ENCODE results near the gene SYT17.

SYT17 gene

GRCh38 chr16:19223235-19224170 is 55.5 kb downstream of the SYT17 start:
- no peak for DNase-seq

DNA sequence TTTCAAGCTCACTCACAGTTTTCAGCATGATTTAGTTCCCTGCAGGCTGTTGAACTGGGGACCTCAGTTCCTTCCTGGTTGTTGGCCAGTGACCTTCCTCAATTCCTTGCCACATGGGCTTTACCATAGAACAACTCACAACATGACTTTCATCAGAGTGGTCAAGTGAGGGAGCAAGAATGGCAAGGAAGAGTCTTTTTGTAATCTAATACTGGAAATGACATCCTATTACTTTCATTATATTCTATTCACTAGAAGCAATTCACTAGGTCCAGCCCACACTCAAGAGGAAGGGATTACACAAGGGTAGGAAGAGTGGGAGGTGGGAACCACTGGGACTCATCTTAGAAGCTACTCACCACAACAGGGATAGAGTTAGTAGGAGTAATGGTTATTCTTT is 57.6 kb downstream of the SYT17 start:
- no peak for DNase-seq

DNA sequence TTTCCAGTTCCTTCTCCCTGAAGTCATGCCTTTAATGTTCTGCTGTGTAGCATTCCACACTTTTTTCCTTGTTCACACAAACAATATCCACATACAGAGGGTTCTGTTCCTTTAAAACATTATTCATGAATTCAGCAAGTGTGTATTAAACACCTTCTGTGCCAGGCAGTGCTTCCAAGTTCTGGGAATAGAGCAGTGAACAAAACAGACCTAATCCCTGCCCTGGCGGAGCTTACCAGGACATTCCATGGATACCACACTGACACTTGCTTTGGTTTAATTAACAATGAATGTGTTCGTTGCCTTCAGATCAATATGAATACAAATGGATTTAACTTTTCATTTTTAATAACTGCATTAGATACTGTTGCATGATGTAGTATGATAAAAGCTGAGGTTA is 59.6 kb downstream of the SYT17 start:
- DNase-seq, result no peak

DNA sequence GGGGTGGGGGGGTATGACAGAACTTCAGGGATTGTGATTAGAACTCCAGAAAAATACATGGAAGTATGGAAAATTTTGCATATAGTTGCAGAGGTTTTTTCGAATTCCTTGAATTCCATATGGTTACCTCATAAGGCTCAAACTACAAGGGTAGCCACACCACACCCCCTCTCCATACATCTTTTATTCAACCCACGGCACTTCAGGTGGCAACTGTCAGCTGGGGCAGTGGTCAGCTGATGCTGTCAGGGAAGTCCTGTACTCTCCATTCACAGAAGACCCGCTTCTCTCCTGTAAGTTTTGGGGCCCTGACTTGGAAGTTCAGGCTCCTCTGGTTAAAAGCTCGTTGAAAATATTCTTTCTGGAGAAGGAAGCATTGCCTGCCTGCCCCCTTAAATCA is 60.0 kb downstream of the SYT17 start:
- no peak for DNase-seq

DNA sequence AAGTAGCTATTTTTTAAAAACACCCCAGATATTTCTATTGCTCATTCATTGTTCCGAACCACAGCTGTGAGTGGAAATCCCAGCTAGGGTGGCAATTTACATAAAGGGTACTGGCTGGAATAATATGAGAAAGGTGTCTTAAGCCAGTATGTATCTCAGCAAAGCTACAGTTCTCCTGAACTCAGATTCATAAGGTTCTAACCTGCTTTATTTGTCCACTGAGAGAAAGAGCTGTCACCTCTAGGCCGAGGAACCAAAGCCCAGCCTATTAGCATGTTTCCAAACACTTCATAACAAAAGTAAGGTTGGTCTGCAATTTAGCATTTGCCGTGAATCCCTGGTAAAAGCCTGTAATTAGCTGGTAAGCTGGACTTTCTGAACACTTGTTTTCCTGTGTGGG is 60.5 kb downstream of the SYT17 start:
- no peak for DNase-seq

DNA sequence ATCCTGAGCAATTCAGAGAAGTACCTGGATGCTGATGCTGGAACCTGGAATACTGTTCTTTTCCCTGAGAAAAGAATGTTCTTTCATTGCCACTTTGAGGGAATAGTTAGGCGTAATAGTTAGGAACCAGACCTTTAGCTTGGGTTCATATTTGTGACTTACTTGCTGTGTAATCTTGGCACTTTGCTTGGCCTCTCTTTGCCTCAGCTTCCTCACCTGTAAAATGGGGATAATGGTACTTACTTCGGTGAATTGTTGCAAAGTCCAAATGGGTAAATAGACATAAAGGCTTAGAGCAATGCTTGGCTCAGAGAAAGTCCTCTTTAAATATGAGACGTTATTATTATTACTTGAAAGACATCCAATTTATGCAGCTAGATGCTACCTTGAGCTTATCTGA is 62.5 kb downstream of the SYT17 start:
- DNase-seq, result no peak

GRCh38 chr16:19231881-19232280 is 63.8 kb downstream of the SYT17 start:
- DNase-seq, result no peak

GRCh38 chr16:19232988-19233387 is 64.9 kb downstream of the SYT17 start:
- DNase-seq, result no peak

GRCh38 chr16:19235478-19235877 is 67.4 kb downstream of the SYT17 start:
- DNase-seq, result no peak

DNA sequence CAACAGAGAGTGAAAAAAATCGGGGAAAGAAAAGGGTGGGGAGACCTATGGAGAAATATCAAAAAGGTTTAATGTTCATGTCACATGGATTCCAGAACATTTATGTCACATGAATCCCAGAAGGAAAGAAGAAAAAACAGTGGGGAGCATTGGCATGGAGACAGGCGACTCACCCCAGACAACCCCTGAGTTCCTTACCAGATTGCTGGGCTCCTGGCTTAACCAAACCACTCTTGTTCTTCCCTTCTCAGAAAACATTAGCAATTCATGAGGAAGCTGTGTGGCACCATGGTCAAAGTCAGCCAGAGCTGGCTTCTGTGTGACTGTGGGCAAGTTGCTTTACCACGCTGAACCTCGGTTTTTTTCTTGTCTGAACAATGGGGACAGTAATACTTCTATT is 67.8 kb downstream of the SYT17 start:
- DNase-seq, result no peak

GRCh38 chr16:19236561-19237209 is 68.6 kb downstream of the SYT17 start:
- DNase-seq, result no peak

GRCh38 chr16:19238406-19238805 is 70.4 kb downstream of the SYT17 start:
- DNase-seq, result no peak

GRCh38 chr16:19239511-19240155 is 71.6 kb downstream of the SYT17 start:
- DNase-seq, result no peak

DNA sequence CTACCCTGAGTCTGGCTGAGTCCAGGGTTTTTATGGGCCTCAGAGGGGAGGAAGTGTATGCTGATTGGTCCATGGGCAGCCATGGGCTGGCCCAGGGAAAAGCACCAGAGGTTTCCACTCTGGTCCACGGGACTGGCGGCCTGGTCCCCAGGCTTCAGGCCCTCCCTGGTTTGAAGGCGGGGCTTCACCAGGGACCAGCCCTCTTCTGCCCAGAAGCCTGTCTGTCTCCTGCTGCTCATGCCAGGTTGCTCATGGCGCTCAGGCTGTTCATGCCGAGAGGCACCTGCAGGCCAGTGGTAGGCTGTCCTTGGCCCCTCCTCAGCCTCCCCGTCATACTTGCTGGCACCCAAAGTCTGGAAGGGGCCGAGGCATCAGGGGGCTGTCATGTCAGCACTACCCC is 72.5 kb downstream of the SYT17 start:
- DNase-seq, result no peak

DNA sequence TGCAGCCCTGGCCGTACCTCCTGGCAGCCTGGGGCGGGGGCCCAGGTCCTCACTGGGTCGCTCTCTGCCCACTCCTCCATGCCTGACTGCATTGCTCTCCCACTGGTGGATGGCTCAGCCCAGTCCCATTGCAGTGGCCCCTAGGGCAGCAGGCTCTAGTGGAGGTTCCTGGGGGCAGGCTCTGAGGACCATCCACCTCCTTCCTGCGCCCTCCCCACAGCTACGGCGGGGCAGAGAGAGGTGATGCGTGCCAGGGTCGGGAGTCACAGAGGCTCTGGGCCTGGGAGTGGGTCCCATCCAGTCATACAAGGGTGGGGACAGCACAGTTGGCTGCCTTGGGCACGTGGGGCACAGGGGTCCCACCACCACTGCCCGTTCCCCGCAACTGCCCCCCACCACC is 73.5 kb downstream of the SYT17 start:
- no peak for DNase-seq

- no peak for DNase-seq
These were observed 74.1 kb downstream of the SYT17 start for GRCh38 chr16:19242186-19242585.

GRCh38 chr16:19242987-19243575 is 75.0 kb downstream of the SYT17 start:
- no peak for DNase-seq

DNA sequence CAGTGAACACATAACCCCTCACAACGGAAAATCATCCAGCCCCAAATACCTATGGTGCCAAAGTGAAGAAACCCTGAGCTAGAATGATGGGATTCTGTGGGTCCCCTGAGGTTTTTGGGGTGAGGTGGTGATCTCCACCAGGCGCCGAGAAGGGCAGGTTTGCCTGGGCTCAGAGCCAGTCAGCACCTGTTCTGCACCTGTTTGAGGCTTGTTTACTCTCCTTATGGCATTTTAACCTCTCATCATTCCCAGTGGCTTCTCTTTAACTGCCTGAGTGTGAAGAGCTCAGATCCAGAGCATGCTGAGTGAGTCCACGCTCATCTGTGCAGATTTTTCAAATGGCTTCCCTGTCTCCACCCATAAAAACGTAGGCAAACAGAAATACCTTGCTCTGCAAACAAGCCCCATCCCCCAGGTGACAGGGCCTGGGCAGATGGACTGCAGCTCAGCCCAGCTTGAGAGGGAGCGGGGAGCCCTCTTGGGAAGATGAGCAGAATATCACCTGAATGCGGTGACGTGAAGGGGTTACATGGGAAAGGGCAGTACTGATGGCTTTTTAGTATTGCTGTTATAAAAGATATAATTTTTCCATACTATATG is 77.4 kb downstream of the SYT17 start:
- no peak for DNase-seq

- no peak for DNase-seq
These were observed 84.9 kb downstream of the SYT17 start for GRCh38 chr16:19252904-19253303.

DNA sequence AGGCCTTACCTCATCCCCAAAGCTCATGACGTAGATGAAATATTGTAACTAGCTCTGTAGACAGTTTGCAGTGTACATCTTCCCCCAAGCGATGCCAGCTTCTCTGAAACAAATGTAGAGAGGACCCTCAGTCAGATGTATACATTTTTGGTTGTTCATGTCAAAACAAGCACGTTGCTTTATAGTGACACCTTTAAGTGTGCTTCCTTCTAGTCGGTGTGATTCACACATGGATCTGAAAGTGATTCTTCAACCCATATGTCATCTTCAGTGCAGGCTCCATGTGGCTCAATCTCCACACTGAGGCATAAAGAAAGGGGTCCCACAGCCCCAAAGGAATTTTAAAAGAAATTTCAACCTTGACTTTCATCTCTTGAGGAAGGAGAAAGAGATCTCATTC is 86.6 kb downstream of the SYT17 start:
- no peak for DNase-seq

DNA sequence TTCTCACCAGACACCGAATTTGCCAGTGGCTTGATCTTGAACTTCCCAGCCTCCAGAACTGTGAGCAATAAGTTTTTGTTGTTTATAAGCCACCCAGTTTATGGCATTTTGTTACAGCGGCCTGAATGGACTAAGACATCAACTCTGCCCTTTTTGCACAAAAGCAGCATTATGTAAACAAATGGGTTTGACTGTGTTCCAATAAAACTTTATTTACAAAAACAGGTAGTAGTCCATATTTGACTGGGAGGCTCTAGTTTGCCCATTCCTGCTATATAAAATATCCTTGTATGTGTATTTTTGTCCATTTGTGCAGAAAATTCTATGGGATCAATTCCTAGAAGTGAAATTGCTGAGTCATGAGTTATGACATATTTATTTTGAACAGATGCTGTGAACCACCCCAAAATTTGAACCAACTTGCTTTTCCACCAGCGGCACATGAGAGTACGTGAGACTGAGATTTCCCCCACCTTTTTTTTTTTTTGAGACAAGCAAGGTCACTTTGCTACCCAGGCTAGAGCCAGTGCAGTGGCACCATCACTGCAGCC is 96.2 kb downstream of the SYT17 start:
- DNase-seq, result no peak

- DNase-seq, result no peak
These were observed 97.4 kb downstream of the SYT17 start for GRCh38 chr16:19265380-19265930.

Measured in fibroblast of skin of right quadriceps (primary cell).